Stimulated activated naive CD8-positive, alpha-beta T cell treated with anti-CD3 and anti-CD28 coated beads, Interleukin-15, amount 100 ng/mL, for 72 hours (primary cell): Measurements from ENCODE around the gene KCNK10.
A peak's percentile ranks its signal among the peaks of the same experiment; 100 is the strongest.

Source experiments
- ATAC-seq: fragments of 150-1000 bp; cut with Tn5 transposase; 2 replicates; pipeline ENCODE4 v1.10.0; 2021; ENCODE audit warnings: mild to moderate bottlenecking, moderate library complexity
- DNase-seq, 2 donors: peaks; one replicate each; pipeline ENCODE4 v3.0.0; 2021 to 2022
- H3K27ac Mint-ChIP-seq, 2 donors: one replicate each; pipeline ENCODE4 v1.8.0; 2022; ENCODE audit warnings: mild to moderate bottlenecking in 2 of 2, mixed read lengths in 2 of 2, moderate library complexity in 2 of 2
- H3K27me3 Mint-ChIP-seq: one replicate; pipeline ENCODE4 v1.8.0; 2022; ENCODE audit warnings: mixed read lengths
- H3K4me1 Mint-ChIP-seq: one replicate; pipeline ENCODE4 v1.8.0; 2022; ENCODE audit warnings: mild to moderate bottlenecking, mixed read lengths
- H3K4me3 Mint-ChIP-seq, 2 donors: one replicate each; pipeline ENCODE4 v1.8.0; 2022; ENCODE audit warnings: mild to moderate bottlenecking in 2 of 2, mixed read lengths in 2 of 2, moderate library complexity in 1 of 2
- H3K9me3 Mint-ChIP-seq, 2 donors: one replicate each; pipeline ENCODE4 v1.8.0; 2022; ENCODE audit warnings: mixed read lengths in 2 of 2

Gene KCNK10

GRCh38 chr14:88300817-88301216, 22.3 kb downstream of the KCNK10 start:
- Mint-ChIP-seq H3K4me3 (no peak overlapping the region), H3K27me3 (peaks cover 45% of the 10 kb centered on the region), H3K4me1 (no peaks in the 10 kb centered on the region), H3K9me3 (peaks cover 0 to 9% of the 10 kb centered on the region in 2 donors), H3K27ac (no peak overlapping the region)
- DNase-seq (no peak), ATAC-seq (no peak)

DNA sequence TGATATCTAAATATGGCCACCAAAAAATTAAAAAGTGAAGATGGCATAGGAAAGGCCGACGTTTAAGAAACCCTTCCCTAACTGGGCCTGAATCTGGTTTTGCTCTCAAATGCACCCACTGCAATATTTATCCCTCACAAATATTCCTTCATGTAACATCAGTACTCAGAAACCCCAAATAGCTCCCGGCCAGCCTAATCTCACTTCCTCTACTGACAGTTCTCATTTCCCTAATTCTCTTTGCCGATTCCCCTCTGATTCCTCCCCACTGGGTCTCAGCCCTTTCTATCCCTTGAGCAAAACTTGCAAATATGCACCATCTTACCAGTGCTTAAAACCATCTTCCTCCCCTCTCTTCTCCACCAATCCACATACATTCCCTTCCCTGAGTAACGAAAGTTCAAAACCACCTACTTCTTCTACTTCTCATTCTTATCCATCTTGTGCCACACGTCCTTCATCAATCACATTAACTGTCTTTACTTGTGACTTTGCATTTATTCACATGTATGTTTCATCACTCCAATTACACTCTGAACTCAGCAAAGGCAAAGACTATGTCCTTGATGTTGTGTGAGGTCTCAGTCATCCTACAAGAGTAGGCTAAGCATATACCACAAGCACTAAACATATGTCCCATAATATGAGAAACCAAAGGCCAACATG, 23.1 kb downstream of the KCNK10 start:
- H3K4me3 Mint-ChIP-seq = no peak overlapping the region
- DNase-seq (no peak), ATAC-seq (no peak)
- no peaks in the 10 kb centered on the region for H3K4me1 Mint-ChIP-seq
- peaks cover 45% of the 10 kb centered on the region for H3K27me3 Mint-ChIP-seq
- H3K9me3 Mint-ChIP-seq = peaks cover 0 to 9% of the 10 kb centered on the region in 2 donors
- H3K27ac Mint-ChIP-seq = peak overlapping the region in 1 of 2 donors; percentile 2

DNA sequence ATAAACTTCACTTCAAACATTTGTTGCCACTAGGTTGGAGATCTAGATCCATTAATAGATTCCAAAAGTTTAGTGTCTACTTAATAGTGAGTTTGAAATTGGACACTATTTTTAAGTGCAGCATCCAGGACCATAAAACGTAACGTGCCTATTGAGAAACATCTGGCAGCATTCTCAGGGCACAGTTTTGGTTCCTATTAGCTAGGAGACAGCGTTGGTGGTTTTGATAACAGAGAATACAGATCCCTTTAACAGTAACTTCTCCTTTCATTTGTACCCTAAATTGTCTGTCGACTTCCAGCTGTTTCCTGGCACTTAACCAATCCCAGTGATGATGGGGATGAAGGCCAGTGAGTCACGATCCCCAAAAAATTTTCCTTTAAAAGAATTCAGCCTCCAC, 25.8 kb downstream of the KCNK10 start:
- Mint-ChIP-seq H3K9me3 (peaks cover 0 to 9% of the 10 kb centered on the region in 2 donors), H3K4me3 (no peak overlapping the region), H3K27ac (no peak overlapping the region), H3K27me3 (peaks cover 50% of the 10 kb centered on the region), H3K4me1 (no peaks in the 10 kb centered on the region)
- DNase-seq = no peak
- ATAC-seq = no peak

DNA sequence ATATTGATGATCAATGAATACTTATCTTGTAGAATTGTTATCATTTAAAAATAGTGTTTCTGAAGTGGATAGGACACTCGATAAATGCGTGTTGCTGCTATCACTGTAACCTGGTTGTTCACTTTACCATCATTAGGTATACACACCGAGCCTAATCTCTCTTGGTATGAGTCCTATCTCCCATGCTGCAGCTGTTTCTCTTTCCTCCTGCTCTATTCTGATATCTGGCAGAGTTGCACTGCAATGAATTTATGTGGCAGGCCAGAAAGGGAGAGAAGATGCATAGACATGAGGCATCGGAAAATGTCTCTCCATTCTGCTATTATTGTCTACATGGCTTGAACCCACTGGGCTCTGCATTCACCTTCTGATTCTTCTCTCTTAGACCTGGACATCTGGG, 26.7 kb downstream of the KCNK10 start:
- Mint-ChIP-seq H3K4me1 (no peaks in the 10 kb centered on the region), H3K27ac (no peak overlapping the region), H3K4me3 (no peak overlapping the region), H3K27me3 (peaks cover 48% of the 10 kb centered on the region), H3K9me3 (peaks cover 0 to under 1% of the 10 kb centered on the region in 2 donors)
- ATAC-seq (no peak), DNase-seq (no peak)

DNA sequence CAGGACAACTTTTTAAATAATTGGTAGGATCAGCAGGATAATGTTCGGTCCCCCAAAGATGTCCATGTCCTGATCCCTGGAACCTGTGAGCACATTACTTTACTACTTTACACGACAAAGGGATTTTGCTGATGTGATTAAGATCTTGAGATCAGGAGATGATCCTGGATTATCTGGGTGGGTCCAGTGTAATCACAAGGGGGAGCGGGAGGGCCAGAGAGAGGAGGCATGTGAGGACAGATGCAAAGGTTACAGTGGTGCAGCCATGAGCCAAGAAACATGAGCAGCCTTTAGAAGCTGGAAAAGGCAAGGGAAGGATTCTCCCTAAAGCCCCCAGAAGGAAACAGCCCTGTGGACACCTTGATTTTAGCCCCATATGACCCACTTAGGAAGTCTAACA, 33.1 kb downstream of the KCNK10 start:
- H3K4me3 Mint-ChIP-seq = no peak overlapping the region
- ATAC-seq (no peak), DNase-seq (no peak)
- H3K4me1 Mint-ChIP-seq = no peaks in the 10 kb centered on the region
- no peaks in the 10 kb centered on the region for H3K9me3 Mint-ChIP-seq
- no peak overlapping the region for H3K27ac Mint-ChIP-seq
- H3K27me3 Mint-ChIP-seq = peaks cover 37% of the 10 kb centered on the region

DNA sequence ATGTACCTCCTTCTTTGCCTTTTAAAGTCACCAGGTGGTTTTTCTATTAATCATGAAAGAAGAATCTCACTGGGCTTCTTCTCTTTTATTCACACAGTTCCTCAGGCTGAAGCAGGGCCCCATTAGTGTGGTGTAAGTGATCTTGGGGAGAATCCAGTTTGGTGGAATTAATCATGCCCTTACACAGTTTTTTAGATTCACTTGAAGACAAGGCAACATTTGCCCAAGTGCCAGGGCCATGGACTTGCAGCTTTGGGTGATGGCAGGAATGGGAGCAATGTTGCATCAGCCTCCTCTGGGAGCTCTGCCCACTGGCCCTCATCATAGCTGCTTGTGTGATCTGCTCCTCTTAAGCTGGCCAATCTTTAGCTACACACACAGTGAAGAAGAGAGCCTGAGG, 33.8 kb downstream of the KCNK10 start:
- H3K4me1 Mint-ChIP-seq = no peaks in the 10 kb centered on the region
- H3K9me3 Mint-ChIP-seq = no peaks in the 10 kb centered on the region
- no peak overlapping the region for H3K4me3 Mint-ChIP-seq
- ATAC-seq (no peak), DNase-seq (no peak)
- H3K27ac Mint-ChIP-seq = no peak overlapping the region
- H3K27me3 Mint-ChIP-seq = peaks cover 37% of the 10 kb centered on the region

DNA sequence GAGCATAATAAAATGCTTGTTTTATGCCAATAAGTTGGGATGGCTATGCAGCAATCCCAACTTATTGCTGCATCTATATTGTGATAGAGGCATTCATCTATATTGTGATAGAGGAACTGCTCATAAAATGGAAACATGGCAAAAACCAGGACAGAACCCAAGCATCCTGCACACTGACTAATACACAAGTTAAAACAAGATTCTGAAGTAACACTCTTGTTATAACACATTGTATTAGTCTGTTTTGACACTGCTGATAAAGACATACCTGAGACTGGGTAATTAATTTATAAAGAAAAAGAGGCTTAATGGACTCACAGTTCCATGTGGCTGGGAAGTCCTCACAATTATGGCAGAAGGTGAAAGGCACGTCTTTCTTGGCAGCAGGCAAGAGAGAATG, 36.8 kb downstream of the KCNK10 start:
- Mint-ChIP-seq H3K27ac (no peak overlapping the region), H3K4me1 (no peaks in the 10 kb centered on the region), H3K4me3 (no peak overlapping the region), H3K27me3 (peaks cover 25% of the 10 kb centered on the region), H3K9me3 (no peaks in the 10 kb centered on the region)
- ATAC-seq = no peak
- DNase-seq = no peak

- no peak overlapping the region for H3K4me3 Mint-ChIP-seq
- H3K27ac Mint-ChIP-seq = no peak overlapping the region
- peaks cover 21% of the 10 kb centered on the region for H3K27me3 Mint-ChIP-seq
- no peak for ATAC-seq
- no peak for DNase-seq
- H3K9me3 Mint-ChIP-seq = peaks cover 5 to 7% of the 10 kb centered on the region in 2 donors
- H3K4me1 Mint-ChIP-seq = no peaks in the 10 kb centered on the region
These were observed 41.6 kb downstream of the KCNK10 start for GRCh38 chr14:88281447-88281846.

DNA sequence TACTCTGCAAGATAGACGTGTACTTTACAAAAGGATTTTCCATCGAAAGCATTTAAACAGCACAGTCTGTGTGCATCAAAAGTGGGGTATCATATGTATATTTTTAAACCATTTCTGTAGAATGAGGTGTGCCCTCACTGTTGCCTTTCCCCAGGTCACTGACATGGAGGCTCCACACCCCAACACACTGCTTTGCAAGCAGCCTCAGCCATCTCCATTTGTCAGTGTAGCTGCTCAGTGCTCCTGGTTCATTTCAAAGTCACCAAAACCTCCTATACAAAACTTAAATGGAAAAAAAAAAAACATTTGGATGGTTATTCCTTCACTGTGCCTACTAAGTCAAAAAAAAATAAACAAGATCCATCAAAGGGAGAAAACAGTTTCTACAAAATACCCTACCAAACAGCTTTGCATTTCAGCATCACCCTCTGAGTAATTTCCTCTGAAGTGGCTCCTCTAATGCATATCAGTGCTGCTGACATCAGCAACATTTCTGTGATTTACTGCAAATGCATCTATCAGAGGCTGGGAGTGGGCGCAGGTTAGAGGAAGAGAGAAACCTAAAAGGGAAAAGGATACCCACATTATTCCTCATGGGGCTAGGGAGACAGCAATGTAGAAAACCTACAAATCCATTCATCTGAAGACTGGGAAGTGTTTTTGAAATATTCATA, 46.0 kb downstream of the KCNK10 start:
- DNase-seq (no peak), ATAC-seq (no peak)
- Mint-ChIP-seq H3K4me1 (no peaks in the 10 kb centered on the region), H3K27me3 (peaks cover 29% of the 10 kb centered on the region), H3K9me3 (peaks cover 5 to 7% of the 10 kb centered on the region in 2 donors), H3K27ac (no peak overlapping the region), H3K4me3 (no peak overlapping the region)

- no peak overlapping the region for H3K4me3 Mint-ChIP-seq
- no peak overlapping the region for H3K27ac Mint-ChIP-seq
- DNase-seq (no peak), ATAC-seq (no peak)
- no peaks in the 10 kb centered on the region for H3K9me3 Mint-ChIP-seq
- H3K27me3 Mint-ChIP-seq = peaks cover 16% of the 10 kb centered on the region
- H3K4me1 Mint-ChIP-seq = no peaks in the 10 kb centered on the region
These were observed 50.4 kb downstream of the KCNK10 start for GRCh38 chr14:88272390-88273269.

- H3K9me3 Mint-ChIP-seq = no peaks in the 10 kb centered on the region
- H3K27me3 Mint-ChIP-seq = peaks cover 16% of the 10 kb centered on the region
- H3K4me1 Mint-ChIP-seq = no peaks in the 10 kb centered on the region
- no peak overlapping the region for H3K27ac Mint-ChIP-seq
- no peak overlapping the region for H3K4me3 Mint-ChIP-seq
- ATAC-seq = no peak
- no peak for DNase-seq
These were observed 51.9 kb downstream of the KCNK10 start for GRCh38 chr14:88271205-88271604.

GRCh38 chr14:88270776-88271175, 52.3 kb downstream of the KCNK10 start:
- H3K4me3 Mint-ChIP-seq = no peak overlapping the region
- H3K9me3 Mint-ChIP-seq = peaks cover 0 to 3% of the 10 kb centered on the region in 2 donors
- H3K4me1 Mint-ChIP-seq = no peaks in the 10 kb centered on the region
- ATAC-seq (no peak), DNase-seq (no peak)
- H3K27ac Mint-ChIP-seq = no peak overlapping the region
- H3K27me3 Mint-ChIP-seq = peaks cover 16% of the 10 kb centered on the region

DNA sequence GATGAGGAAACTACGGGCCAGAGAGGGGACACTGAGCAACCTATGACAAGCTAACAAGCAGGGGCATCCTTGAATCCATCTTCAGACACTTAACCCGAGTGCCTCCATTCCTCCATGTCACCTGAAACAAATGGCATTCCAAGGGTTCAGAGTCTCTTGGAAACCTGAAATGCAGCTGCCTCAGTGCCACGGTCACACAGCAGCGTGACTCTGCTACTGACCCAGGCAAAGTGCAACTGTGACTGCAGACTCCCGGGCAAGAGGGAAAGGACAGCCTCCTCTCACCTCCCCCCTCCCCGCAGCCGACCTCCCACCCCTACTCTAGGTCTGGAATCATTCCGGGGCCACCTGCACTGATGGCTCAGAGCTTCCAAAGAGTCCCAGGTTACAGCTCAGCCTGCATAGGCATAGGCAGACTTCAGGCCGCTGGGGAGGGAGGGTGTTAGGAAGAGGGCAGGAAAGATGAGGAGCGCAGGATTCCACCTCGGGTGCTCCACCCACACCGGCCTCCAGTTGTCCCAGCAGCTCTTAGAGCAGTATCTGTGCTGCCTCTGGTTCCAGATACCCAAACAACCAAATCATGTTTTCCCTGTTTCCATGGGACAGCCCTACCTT, 53.2 kb downstream of the KCNK10 start:
- Mint-ChIP-seq H3K4me1 (no peaks in the 10 kb centered on the region), H3K27ac (no peak overlapping the region), H3K9me3 (peaks cover 0 to 7% of the 10 kb centered on the region in 2 donors), H3K27me3 (peaks cover 11% of the 10 kb centered on the region), H3K4me3 (no peak overlapping the region)
- ATAC-seq (no peak), DNase-seq (no peak)

GRCh38 chr14:88266474-88266873, 56.6 kb downstream of the KCNK10 start:
- Mint-ChIP-seq H3K4me3 (no peak overlapping the region), H3K9me3 (peaks cover 0 to 7% of the 10 kb centered on the region in 2 donors), H3K27ac (no peak overlapping the region), H3K4me1 (no peaks in the 10 kb centered on the region), H3K27me3 (peaks cover 14% of the 10 kb centered on the region)
- DNase-seq (no peak), ATAC-seq (no peak)

DNA sequence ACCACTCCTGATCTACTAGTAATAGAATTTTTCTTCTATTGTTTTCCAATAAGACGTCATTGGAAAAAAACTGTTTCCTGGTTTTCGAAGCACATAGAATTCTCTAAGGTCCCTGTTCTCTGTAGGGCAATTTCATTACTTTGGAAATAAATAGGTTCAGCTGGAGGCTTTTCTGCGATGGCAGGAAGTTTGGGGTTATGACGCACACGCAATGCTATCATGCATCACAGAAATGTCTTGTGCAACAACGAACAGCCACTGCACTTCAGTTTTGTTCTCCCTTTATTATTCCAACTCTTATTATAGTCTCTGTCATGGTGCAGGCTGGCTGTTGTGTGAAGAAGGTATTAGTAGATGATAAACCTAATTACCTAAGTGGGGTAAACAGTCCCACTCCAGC, 59.0 kb downstream of the KCNK10 start:
- ATAC-seq (no peak), DNase-seq (no peak)
- Mint-ChIP-seq H3K4me3 (no peak overlapping the region), H3K4me1 (no peaks in the 10 kb centered on the region), H3K9me3 (peaks cover 0 to 7% of the 10 kb centered on the region in 2 donors), H3K27ac (no peak overlapping the region), H3K27me3 (peaks cover 14% of the 10 kb centered on the region)
